ENCODE measurements around the gene SLC26A11.

The SLC26A11 gene

GRCh38 chr17:80180192-80180591, 40.0 kb upstream of the SLC26A11 start:
- no peak for DNase-seq
- no peaks in the 10 kb centered on the region for H3K36me3 ChIP-seq

GRCh38 chr17:80181431-80181830, 38.8 kb upstream of the SLC26A11 start:
- DNase-seq, result no peak
- TF ChIP-seq CTCF (IDR thresholded peaks at IDR 0.05; ENCODE audit: low read depth, low read length), result no peak
- no peaks in the 10 kb centered on the region for H3K27me3 ChIP-seq
- no peaks in the 10 kb centered on the region for H3K9me3 ChIP-seq
- no peaks in the 10 kb centered on the region for H3K4me1 ChIP-seq
- no peaks in the 10 kb centered on the region for H3K36me3 ChIP-seq
- H3K4me3 ChIP-seq (ENCODE audit: low read depth, low read length), result no peak overlapping the region

More at GRCh38 chr17:80180192-80180591, 40.0 kb upstream of the SLC26A11 start:
- H3K4me3 ChIP-seq (ENCODE audit: low read depth, low read length), result no peak overlapping the region
- no peak for TF ChIP-seq CTCF (IDR thresholded peaks at IDR 0.05; ENCODE audit: low read depth, low read length)
- no peaks in the 10 kb centered on the region for H3K4me1 ChIP-seq
- H3K9me3 ChIP-seq, result no peaks in the 10 kb centered on the region
- H3K27me3 ChIP-seq, result no peaks in the 10 kb centered on the region

GRCh38 chr17:80182118-80182844, 37.9 kb upstream of the SLC26A11 start:
- Histone ChIP-seq H3K4me3 (ENCODE audit: low read depth, low read length) (no peak overlapping the region), H3K4me1 (no peaks in the 10 kb centered on the region), H3K36me3 (no peaks in the 10 kb centered on the region), H3K9me3 (no peaks in the 10 kb centered on the region), H3K27me3 (no peaks in the 10 kb centered on the region)
- no peak for TF ChIP-seq CTCF (IDR thresholded peaks at IDR 0.05; ENCODE audit: low read depth, low read length)
- DNase-seq, result no peak

GRCh38 chr17:80182845-80183223, 37.4 kb upstream of the SLC26A11 start:
- Histone ChIP-seq H3K4me1 (no peaks in the 10 kb centered on the region), H3K4me3 (ENCODE audit: low read depth, low read length) (no peak overlapping the region), H3K9me3 (no peaks in the 10 kb centered on the region), H3K27me3 (no peaks in the 10 kb centered on the region), H3K36me3 (no peaks in the 10 kb centered on the region)
- DNase-seq, result no peak
- no peak for TF ChIP-seq CTCF (IDR thresholded peaks at IDR 0.05; ENCODE audit: low read depth, low read length)

- Histone ChIP-seq H3K27me3 (no peaks in the 10 kb centered on the region), H3K4me1 (no peaks in the 10 kb centered on the region), H3K36me3 (no peaks in the 10 kb centered on the region), H3K4me3 (ENCODE audit: low read depth, low read length) (no peak overlapping the region), H3K9me3 (no peaks in the 10 kb centered on the region)
- no peak for DNase-seq
- no peak for TF ChIP-seq CTCF (IDR thresholded peaks at IDR 0.05; ENCODE audit: low read depth, low read length)
Observed at GRCh38 chr17:80183581-80184422, 36.4 kb upstream of the SLC26A11 start.

- Histone ChIP-seq H3K4me3 (ENCODE audit: low read depth, low read length) (no peak overlapping the region), H3K9me3 (no peaks in the 10 kb centered on the region), H3K27me3 (no peaks in the 10 kb centered on the region), H3K36me3 (no peaks in the 10 kb centered on the region), H3K4me1 (no peaks in the 10 kb centered on the region)
- TF ChIP-seq CTCF (IDR thresholded peaks at IDR 0.05; ENCODE audit: low read depth, low read length), result no peak
- no peak for DNase-seq
Observed at GRCh38 chr17:80184423-80184714, 35.9 kb upstream of the SLC26A11 start.

Data from BE2C (cell line).